ENCODE measurements around the gene CDCA4.

GRCh38 chr14:105046891-105047282, 26.0 kb upstream of the CDCA4 start:
- TF ChIP-seq, protein P1, sequence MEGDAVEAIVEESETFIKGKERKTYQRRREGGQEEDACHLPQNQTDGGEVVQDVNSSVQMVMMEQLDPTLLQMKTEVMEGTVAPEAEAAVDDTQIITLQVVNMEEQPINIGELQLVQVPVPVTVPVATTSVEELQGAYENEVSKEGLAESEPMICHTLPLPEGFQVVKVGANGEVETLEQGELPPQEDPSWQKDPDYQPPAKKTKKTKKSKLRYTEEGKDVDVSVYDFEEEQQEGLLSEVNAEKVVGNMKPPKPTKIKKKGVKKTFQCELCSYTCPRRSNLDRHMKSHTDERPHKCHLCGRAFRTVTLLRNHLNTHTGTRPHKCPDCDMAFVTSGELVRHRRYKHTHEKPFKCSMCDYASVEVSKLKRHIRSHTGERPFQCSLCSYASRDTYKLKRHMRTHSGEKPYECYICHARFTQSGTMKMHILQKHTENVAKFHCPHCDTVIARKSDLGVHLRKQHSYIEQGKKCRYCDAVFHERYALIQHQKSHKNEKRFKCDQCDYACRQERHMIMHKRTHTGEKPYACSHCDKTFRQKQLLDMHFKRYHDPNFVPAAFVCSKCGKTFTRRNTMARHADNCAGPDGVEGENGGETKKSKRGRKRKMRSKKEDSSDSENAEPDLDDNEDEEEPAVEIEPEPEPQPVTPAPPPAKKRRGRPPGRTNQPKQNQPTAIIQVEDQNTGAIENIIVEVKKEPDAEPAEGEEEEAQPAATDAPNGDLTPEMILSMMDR (IDR thresholded peaks at IDR 0.05): no peak
- no peak for TF ChIP-seq POLR2A (IDR thresholded peaks at IDR 0.05)
- TF ChIP-seq POLR2AphosphoS5 (IDR thresholded peaks at IDR 0.05): no peak
